GM19035 (cell line): ENCODE data around the gene IYD.
"Not testable (repeated sequence)": the region's sequence is repeated elsewhere in the genome, so short reads cannot be mapped to it uniquely, and the experiment has no call there.

ENCODE experiments used
- ATAC-seq: cut with Tn5 transposase; IDR thresholded peaks from one replicate; pipeline ENCODE4 v1.9.1; 2021; ENCODE audit not compliant: unreplicated experiment

The IYD gene

GRCh38 chr6:150426198-150426597 is 57.4 kb downstream of the IYD start:
- ATAC-seq, result no peak

DNA sequence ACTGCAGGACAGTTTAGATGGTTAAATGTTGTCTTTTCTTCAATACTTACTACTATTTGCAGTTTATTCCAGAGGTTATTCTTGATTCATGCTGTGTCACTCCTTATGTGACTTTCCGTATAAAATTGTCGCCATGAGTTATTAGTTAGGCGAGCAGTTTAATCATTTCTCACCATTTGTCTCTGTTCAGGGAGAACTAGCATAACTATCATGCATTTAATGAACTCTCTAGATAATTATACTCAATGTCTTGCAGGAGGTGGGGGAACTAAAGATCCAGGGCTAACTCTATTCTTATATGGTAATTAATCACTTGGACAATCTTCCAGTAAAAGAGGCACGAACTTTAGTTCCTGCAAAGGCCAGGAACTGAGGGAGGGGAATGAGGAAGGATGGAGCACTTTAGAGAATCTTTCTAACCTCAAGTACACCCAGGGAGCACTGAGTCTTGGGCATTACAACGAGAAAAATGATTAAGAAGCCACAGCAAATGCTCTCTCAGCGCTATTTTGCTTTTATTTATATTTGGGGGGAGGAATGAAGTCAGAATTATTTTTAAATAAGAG is 58.3 kb downstream of the IYD start:
- no peak for ATAC-seq

DNA sequence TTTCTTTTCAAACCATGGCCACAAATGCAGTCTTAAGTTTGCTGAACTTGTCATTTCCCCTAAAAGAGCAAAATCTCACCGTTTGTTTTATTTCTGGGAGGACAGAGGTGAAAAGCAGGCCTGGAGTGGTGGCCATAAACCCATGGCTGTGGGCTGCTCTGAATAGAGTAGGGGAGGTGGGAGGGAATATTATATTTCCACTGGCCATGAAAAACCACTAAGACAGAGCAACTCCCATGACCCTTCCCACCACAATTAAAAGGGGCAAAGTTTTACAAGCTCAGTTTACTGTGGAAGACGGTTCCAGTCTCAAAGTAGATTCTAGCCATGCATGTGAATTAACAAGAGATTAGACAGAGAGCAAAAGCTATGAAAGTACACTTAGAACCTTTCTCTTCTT is 59.0 kb downstream of the IYD start:
- ATAC-seq, result no peak

- no peak for ATAC-seq
These were observed 62.0 kb downstream of the IYD start for GRCh38 chr6:150430815-150431214.

DNA sequence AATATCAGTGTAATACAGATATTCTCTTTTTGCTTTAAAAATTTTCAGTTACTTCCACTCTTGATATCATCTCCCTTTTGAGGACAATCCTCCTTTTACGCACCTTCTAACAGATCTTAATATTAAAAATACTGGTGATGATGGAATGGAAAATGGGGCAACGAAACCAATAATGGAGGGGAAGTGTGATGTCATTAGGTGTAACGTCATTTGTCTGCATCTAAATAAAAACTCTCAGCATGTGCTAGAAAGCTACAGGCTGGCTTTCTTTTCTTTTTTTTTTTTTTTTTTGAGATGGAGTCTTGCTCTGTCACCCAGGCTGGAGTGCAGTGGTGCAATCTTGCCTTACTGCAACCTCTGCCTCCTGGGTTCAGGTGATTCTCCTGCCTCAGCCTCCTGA is 66.5 kb downstream of the IYD start:
- no peak for ATAC-seq

GRCh38 chr6:150435832-150436231 is 67.0 kb downstream of the IYD start:
- no peak for ATAC-seq

- no peak for ATAC-seq
These were observed 70.6 kb downstream of the IYD start for GRCh38 chr6:150439373-150439772.

- no peak for ATAC-seq
These were observed 74.8 kb downstream of the IYD start for GRCh38 chr6:150443621-150444020.

DNA sequence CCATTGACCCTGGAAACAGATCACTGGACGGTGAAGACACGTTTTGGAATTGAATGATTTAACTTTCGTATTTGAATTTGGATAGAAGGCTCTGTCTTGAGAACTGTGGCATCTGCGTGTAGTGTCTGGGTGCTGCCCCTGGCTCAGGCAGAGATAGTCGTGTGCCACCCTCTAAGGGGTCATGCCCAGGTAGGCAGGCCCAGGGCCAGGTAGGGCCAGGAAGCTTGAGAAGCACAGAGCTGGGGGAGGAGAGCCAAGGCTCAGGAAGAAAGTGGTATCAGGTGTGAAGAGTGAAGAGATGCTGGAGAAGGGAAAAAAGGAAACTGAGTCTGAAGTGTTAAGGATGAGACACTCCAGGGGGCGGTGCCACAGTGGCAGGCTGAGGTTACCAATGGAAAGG is 75.5 kb downstream of the IYD start:
- no peak for ATAC-seq

GRCh38 chr6:150445486-150445885 is 76.7 kb downstream of the IYD start:
- ATAC-seq, result no peak

DNA sequence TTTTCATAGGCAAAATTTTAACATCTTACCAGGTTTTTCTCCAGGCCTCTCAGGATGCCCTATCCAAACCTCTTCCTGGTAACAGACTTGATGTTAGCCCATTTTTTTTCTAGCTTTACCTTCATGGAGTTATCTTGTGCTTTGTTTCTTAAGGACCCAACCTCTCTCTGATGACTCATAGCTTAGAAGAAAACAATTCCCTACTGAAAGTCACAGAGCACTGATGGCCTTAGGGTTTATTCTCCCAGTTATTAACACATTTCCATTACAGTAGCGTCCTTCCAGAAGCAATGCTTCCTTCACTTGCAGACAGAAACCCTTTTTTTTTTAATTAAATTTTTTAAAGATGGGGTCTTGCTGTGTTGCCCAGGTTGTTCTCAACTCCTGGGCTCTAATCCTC is 79.4 kb downstream of the IYD start:
- ATAC-seq, result no peak

DNA sequence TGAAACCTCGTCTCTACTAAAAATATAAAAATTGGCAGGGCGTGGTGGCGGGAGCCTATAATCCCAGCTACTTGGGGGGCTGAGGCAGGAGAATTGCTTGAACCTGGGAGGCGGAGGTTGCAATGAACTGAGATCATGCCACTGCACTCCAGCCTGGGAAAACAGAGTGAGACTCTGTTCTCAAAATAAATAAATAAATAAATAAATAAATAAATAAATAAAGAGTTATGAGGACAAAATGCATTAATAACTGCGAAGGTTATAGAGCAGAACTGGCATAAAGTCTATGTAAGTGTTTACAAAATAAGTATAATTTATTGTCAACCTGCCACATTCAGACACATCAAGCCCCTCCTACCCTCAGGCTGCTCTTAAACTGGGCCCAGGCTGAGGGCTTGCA is 80.2 kb downstream of the IYD start:
- ATAC-seq, result not testable (repeated sequence)

GRCh38 chr6:150450918-150451317 is 82.1 kb downstream of the IYD start:
- ATAC-seq, result no peak

GRCh38 chr6:150451807-150452427 is 83.1 kb downstream of the IYD start:
- ATAC-seq, result no peak

DNA sequence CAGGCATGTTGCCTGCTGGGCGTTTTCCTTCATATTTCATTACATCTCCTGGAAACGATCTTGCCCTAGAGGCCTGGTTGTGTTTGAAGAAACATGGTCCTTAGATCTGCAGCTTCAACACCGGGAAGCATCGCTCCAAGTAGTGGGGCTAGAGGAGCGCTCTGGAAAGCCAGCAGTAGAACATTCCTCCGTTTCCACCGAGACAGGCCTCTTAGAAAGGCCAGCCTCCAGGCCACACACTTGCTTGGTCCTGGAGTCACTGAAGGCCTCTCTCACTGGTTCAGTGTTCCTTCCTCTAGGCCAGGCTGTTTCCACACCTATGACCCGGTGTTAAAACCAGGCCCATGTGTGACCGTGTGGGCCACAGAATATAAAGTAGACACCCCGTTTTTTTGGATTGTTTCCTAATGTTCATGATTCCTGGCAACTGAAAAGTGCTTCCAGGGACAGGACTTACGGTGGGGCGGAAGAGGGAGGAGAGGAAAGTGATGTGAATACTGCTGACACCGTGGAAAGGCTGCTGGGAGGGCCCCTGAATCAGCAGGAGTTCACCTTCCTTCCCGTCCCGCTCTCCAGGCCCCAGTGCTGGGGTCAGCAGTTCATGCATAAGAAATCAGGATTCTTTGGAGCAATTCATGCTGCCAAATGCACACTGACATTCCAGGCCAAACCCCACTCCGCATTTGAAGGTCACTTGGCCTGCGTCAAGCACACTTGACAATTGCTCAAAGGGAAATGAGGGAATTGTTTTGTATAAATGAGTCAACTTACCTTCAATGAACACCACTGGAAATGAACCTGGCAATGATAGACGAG is 83.8 kb downstream of the IYD start:
- no peak for ATAC-seq

- no peak for ATAC-seq
These were observed 84.5 kb downstream of the IYD start for GRCh38 chr6:150453357-150453756.
